WI38 (cell line): ENCODE measurements around the gene PLCB2.

Experiments used
- H3K4me3 ChIP-seq: 2 replicates; pipeline ENCODE4 v1.5.1; 2011; ENCODE audit warnings: low read depth, mild to moderate bottlenecking, control low read depth, low read length
- CTCF ChIP-seq: IDR thresholded peaks from 2 replicates; pipeline ENCODE4 v1.5.1; 2012; ENCODE audit warnings: low read depth, mild to moderate bottlenecking, control low read depth, low read length

PLCB2 gene

GRCh38 chr15:40265355-40265754 is 42.4 kb downstream of the PLCB2 start:
- no peak for TF ChIP-seq CTCF
- no peak overlapping the region for H3K4me3 ChIP-seq

- TF ChIP-seq CTCF: no peak
Measured at GRCh38 chr15:40264321-40265153, 43.2 kb downstream of the PLCB2 start.

GRCh38 chr15:40263024-40263754 is 44.5 kb downstream of the PLCB2 start:
- no peak overlapping the region for H3K4me3 ChIP-seq
- TF ChIP-seq CTCF: no peak

More at GRCh38 chr15:40264321-40265153, 43.2 kb downstream of the PLCB2 start:
- H3K4me3 ChIP-seq: no peak overlapping the region

GRCh38 chr15:40259021-40259420 is 48.7 kb downstream of the PLCB2 start:
- H3K4me3 ChIP-seq: no peak overlapping the region
- no peak for TF ChIP-seq CTCF

GRCh38 chr15:40258544-40258943 is 49.2 kb downstream of the PLCB2 start:
- H3K4me3 ChIP-seq: no peak overlapping the region
- TF ChIP-seq CTCF: no peak

GRCh38 chr15:40257656-40258450 is 49.9 kb downstream of the PLCB2 start:
- no peak overlapping the region for H3K4me3 ChIP-seq
- no peak for TF ChIP-seq CTCF
